22Rv1 (cell line): Measurements from ENCODE around the gene MTMR12.
"Not testable (repeated sequence)": the region's sequence is repeated elsewhere in the genome, so short reads cannot be mapped to it uniquely, and the experiment has no call there.

ENCODE experiments used
- H3K27ac ChIP-seq: fragments of 450-650 bp; 2 replicates; pipeline ENCODE4 v1.5.1; 2017
- ZFX ChIP-seq: fragments of 450-650 bp; IDR thresholded peaks from 2 replicates; pipeline ENCODE4 v1.6.1; 2017; ENCODE audit warnings: antibody characterized with exemption, borderline replicate concordance
- TF ChIP-seq, protein P1 (sequence below): fragments of 450-650 bp; IDR thresholded peaks from 2 replicates; pipeline ENCODE4 v1.5.1; 2017; ENCODE audit warnings: mild to moderate bottlenecking

Gene MTMR12

DNA sequence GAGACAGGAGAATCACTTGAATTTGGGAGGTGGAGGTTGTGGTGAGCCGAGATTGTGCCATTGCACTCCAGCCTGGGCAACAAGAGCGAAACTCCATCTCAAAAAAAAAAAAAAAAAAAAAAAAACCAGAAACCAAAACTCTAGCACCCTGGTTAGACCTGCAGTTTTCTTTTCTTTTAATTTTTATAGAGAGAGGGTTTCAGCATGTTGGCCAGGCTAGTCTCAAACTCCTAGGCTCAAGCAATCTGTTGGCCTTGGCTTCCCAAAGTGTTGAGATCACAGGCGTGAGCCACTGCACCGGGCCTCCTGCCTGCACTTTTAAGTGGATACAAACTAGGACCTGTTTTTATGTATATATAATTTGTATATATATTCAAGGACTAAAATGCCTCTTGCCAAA is 12.9 kb upstream of the MTMR12 start:
- no peak overlapping the region for H3K27ac ChIP-seq
- TF ChIP-seq ZFX: no peak
- TF ChIP-seq, protein P1, sequence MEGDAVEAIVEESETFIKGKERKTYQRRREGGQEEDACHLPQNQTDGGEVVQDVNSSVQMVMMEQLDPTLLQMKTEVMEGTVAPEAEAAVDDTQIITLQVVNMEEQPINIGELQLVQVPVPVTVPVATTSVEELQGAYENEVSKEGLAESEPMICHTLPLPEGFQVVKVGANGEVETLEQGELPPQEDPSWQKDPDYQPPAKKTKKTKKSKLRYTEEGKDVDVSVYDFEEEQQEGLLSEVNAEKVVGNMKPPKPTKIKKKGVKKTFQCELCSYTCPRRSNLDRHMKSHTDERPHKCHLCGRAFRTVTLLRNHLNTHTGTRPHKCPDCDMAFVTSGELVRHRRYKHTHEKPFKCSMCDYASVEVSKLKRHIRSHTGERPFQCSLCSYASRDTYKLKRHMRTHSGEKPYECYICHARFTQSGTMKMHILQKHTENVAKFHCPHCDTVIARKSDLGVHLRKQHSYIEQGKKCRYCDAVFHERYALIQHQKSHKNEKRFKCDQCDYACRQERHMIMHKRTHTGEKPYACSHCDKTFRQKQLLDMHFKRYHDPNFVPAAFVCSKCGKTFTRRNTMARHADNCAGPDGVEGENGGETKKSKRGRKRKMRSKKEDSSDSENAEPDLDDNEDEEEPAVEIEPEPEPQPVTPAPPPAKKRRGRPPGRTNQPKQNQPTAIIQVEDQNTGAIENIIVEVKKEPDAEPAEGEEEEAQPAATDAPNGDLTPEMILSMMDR: no peak

DNA sequence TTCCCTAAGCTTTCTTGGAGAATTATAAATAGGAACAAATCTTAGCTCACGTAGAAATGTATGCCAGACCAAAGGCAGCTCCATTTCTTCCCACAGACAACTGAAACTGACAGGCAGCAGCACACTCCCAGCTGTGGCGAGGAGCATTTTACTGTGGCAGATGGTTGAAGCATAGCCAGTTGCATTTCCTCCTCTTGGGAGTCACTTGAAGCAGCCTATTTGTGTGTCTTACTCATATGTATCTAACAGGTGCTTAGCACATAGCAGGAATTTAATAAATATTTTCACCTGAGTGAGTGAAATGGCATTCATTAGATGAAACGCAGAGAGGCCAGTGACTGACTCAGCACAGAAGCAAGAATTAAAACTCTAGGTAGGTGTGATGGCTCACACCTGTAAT is 12.3 kb upstream of the MTMR12 start:
- no peak for TF ChIP-seq ZFX
- TF ChIP-seq, protein P1: no peak
- H3K27ac ChIP-seq: no peak overlapping the region

DNA sequence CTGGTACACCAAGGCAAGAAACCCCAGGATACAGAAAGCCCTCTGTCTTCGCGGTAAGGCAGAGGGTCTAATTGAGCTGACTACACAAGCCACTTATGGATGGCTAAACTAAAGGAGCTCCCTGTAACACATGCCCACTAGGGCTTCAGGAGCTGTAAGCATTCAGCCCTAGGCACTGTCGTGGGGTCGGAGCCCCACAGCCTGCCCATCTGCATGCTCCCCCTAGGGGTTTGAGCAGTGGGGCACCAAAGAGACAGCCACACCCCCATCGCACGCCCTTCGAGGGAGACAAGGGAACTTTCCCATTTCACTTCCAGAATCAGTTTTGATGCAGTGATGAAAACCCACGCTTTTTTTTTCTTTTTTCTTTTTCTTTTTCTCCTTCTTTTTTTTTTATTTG is 11.0 kb upstream of the MTMR12 start:
- TF ChIP-seq, protein P1: no peak
- TF ChIP-seq ZFX: no peak
- no peak overlapping the region for H3K27ac ChIP-seq

- TF ChIP-seq, protein P1: no peak
- TF ChIP-seq ZFX: no peak
- H3K27ac ChIP-seq: no peak overlapping the region
Measured at GRCh38 chr5:32322882-32323281, 10.1 kb upstream of the MTMR12 start.

DNA sequence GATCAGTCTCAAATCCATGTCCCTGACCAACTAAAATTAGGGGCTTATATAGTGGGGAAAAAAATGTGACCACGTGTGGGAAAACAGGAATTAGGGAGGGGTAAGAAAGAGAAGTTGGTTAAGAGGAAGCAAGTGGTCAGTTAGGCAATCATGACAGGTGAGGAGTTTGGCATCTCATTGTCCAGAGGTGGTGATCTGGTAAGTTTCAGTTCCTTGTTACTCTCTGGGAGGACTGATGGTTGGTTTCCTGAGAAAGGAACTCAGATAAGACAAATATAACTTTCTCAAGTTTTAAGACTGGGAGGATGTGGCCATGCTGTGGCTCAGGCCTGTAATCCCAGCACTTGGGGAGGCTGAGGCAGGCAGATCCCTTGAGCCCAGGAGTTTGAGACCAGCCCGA is 9.0 kb upstream of the MTMR12 start:
- H3K27ac ChIP-seq: not testable (repeated sequence)

GRCh38 chr5:32320576-32320975 is 7.8 kb upstream of the MTMR12 start:
- TF ChIP-seq ZFX: no peak
- H3K27ac ChIP-seq: no peak overlapping the region

DNA sequence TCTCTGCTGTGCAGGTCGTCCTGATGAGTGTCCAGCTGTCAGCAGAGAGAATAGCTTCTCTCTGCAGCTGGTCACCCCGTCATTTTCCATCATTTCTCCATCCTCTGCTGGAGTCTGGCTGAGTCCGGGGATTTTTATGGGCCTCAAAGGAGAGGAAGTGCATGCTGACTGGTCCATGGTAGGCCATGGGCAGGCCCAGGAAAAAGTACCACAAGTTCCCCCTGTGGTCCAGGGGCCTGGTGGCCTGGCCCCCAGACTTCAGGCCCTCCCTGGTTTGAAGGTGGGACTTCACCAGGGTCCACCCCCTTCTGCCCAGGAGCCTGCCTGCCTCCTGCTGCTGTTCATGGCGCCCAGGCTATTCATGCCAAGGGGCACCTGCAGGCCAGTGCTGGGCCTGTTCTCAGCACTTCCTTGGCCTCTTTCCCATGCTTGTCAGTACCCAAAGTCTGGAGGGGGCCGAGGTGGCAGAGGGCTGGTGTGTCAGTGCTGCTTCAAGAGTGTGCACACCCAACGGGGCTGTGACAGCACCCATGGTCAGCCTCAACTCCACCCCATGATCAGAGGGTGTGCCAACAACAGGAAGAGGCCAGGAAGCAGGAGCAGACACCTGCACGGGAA is 7.3 kb upstream of the MTMR12 start:
- no peak overlapping the region for H3K27ac ChIP-seq
- no peak for TF ChIP-seq ZFX
- TF ChIP-seq, protein P1: no peak

- no peak overlapping the region for H3K27ac ChIP-seq
- TF ChIP-seq, protein P1: no peak
- no peak for TF ChIP-seq ZFX
Measured at GRCh38 chr5:32319392-32319791, 6.7 kb upstream of the MTMR12 start.
